OCI-LY7 (cell line): ENCODE results near the gene CCL22.

Experiments
- EZH2phosphoT487 ChIP-seq: fragments of 200-600 bp; sonication (generic); IDR thresholded peaks from 2 replicates; pipeline ENCODE4 v1.6.1; 2018; ENCODE audit warnings: low read depth, borderline replicate concordance, mild to moderate bottlenecking, mixed run types, antibody characterized with exemption, low read length, moderate library complexity, mixed read lengths
- TF ChIP-seq, protein P1 (sequence below): fragments of 200-600 bp; sonication (generic); conservative IDR thresholded peaks from 2 replicates; pipeline ENCODE4 v1.5.1; 2014; ENCODE audit warnings: mild to moderate bottlenecking, antibody characterized with exemption, low read length, moderate library complexity, mixed read lengths

DNA sequence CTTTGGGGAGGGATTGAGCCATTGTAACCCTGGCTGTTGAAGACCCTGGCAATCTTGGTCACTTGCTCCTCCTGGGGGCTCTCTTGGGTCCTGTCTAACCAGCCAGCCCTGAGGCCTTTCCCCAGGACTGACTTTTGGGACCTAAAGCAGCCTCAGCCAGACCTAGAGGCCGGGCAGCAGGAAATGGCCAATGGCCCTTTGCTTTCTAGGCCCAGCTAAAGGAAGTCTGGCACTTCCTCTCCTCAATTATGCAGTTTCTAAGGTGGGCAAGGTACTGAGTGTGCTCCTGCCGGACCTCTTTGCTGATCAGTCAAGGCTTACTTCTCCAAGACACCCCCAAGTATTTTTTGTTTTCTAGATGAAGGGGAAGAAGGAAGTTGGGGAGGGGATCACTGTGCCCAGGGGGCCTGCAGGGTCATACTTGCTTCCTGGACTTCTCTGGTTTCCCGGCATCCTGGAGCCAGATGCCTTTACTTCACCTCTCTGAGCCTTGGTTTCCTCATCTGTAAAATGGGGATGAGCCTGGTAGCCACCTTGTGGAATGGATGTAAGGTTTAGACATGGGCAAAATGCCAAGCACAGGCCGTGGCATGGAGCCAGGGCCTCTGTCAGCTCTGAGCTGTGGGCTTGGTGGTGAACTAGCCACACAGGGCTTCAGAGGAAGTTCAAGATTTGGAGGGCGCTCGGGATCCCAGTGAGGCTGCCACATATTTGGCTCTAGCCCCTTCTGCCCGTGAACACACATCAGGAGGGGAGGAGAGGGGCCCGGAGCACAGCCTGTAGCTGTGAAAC, 22.3 kb downstream of the CCL22 start:
- TF ChIP-seq, protein P1, sequence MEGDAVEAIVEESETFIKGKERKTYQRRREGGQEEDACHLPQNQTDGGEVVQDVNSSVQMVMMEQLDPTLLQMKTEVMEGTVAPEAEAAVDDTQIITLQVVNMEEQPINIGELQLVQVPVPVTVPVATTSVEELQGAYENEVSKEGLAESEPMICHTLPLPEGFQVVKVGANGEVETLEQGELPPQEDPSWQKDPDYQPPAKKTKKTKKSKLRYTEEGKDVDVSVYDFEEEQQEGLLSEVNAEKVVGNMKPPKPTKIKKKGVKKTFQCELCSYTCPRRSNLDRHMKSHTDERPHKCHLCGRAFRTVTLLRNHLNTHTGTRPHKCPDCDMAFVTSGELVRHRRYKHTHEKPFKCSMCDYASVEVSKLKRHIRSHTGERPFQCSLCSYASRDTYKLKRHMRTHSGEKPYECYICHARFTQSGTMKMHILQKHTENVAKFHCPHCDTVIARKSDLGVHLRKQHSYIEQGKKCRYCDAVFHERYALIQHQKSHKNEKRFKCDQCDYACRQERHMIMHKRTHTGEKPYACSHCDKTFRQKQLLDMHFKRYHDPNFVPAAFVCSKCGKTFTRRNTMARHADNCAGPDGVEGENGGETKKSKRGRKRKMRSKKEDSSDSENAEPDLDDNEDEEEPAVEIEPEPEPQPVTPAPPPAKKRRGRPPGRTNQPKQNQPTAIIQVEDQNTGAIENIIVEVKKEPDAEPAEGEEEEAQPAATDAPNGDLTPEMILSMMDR: no peak
- no peak for TF ChIP-seq EZH2phosphoT487
